ENCODE results near the gene METAP1.
"Not testable (repeated sequence)": the region's sequence is repeated elsewhere in the genome, so short reads cannot be mapped to it uniquely, and the experiment has no call there.

DNA sequence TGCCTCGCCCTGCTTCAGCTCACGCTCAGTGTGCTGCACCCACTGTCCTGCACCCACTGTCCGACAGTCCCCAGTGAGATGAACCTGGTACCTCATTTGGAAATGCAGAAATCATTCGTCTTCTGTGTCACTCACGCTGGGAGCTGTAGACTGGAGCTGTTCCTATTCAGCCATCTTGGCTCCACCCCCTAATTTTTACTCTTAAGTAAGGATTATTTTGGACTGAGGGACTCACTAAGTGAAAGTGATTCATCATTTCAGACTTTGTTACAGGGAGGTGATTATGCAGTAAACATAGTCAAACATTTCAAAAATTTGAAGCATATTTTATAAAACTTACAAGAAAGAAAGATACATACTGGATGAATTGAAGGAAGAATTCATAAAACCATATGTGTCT is 104.3 kb downstream of the METAP1 start:
- not testable (repeated sequence) for TF ChIP-seq CTCF (IDR thresholded peaks at IDR 0.05; ENCODE audit: borderline replicate concordance, extremely low read depth, low read length, poor library complexity, severe bottlenecking); EZH2 (IDR thresholded peaks at IDR 0.05; ENCODE audit: borderline replicate concordance, low read depth, low read length, severe bottlenecking)
